Measurements from ENCODE around the gene HDHD5.

DNA sequence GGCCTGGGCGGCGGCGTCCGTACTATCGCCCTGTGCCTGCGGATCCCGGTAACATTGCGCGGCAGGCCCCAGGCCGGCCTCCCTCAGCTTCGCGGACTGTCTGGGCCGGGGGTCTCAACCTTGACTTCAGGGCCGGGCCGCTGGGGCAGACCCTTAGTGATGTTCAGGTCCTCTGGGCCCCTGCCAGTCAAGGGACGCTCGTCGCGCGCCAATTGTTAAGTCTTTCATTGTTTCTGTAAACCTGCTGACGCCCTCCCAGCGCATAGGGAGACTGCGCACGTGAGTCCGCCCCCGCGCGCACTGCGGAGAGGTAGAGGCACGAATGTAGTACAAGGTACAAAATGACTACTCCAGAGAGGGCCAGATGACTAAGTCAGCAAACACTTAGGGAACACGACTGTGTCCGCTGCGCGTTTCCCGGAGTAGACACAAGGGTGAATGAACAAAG is 451 bp upstream of the HDHD5 start:
- TF ChIP-seq, protein P1, sequence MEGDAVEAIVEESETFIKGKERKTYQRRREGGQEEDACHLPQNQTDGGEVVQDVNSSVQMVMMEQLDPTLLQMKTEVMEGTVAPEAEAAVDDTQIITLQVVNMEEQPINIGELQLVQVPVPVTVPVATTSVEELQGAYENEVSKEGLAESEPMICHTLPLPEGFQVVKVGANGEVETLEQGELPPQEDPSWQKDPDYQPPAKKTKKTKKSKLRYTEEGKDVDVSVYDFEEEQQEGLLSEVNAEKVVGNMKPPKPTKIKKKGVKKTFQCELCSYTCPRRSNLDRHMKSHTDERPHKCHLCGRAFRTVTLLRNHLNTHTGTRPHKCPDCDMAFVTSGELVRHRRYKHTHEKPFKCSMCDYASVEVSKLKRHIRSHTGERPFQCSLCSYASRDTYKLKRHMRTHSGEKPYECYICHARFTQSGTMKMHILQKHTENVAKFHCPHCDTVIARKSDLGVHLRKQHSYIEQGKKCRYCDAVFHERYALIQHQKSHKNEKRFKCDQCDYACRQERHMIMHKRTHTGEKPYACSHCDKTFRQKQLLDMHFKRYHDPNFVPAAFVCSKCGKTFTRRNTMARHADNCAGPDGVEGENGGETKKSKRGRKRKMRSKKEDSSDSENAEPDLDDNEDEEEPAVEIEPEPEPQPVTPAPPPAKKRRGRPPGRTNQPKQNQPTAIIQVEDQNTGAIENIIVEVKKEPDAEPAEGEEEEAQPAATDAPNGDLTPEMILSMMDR (IDR thresholded peaks at IDR 0.05; ENCODE audit: low read depth, low read length) = no peak
- TF ChIP-seq EZH2phosphoT487 (IDR thresholded peaks at IDR 0.05; ENCODE audit: low read depth) = no peak
